Measurements from ENCODE around the gene PANK1.

The PANK1 gene

GRCh38 chr10:89633484-89633883 lies 11.6 kb downstream of the PANK1 start:
- TF ChIP-seq CTCF (IDR thresholded peaks at IDR 0.05) = no peak

GRCh38 chr10:89632824-89633223 lies 12.2 kb downstream of the PANK1 start:
- no peak for TF ChIP-seq CTCF (IDR thresholded peaks at IDR 0.05)

- no peak for TF ChIP-seq CTCF (IDR thresholded peaks at IDR 0.05)
Observed at GRCh38 chr10:89627830-89628229, 17.2 kb downstream of the PANK1 start.

GRCh38 chr10:89625041-89625765 lies 19.8 kb downstream of the PANK1 start:
- TF ChIP-seq CTCF (IDR thresholded peaks at IDR 0.05) = no peak

GRCh38 chr10:89624020-89624419 lies 21.0 kb downstream of the PANK1 start:
- TF ChIP-seq CTCF (IDR thresholded peaks at IDR 0.05) = no peak

GRCh38 chr10:89622151-89622550 lies 22.9 kb downstream of the PANK1 start:
- no peak for TF ChIP-seq CTCF (IDR thresholded peaks at IDR 0.05)

GRCh38 chr10:89621438-89621837 lies 23.6 kb downstream of the PANK1 start:
- TF ChIP-seq CTCF (IDR thresholded peaks at IDR 0.05) = no peak

GRCh38 chr10:89615824-89616223 lies 29.2 kb downstream of the PANK1 start:
- no peak for TF ChIP-seq CTCF (IDR thresholded peaks at IDR 0.05)

All from LNCAP (cell line).